Measurements from ENCODE around the gene BHLHE40. TPM values are rescaled to one million over a fixed set of nuclear protein-coding genes. Genes with fewer than 3 reads are reported as not detected.

Gene BHLHE40
- total and polyA plus RNA-seq, 10 of the 15 experiments (the other 5 are each of a cell fraction or from before 2014, with no cell fraction given) = 25.2 to 106 (median 51.4) TPM

DNA sequence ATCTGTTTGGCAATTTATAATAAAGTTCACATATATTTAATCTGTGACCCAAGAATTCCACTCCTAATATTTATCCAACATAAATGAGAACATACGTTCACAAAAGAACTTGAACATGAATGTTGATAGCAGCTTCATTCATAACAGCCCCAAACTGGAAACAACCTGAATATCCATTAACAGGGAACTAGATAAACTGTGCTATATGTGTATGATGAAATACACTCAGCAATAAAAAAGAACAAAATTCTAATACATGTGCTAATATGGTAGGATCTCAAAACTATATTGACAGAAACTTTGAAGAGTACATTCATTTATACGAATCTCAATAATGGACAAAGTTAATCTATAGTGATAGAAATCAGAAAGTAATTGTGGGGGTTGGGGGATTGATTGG is 5.1 kb upstream of the BHLHE40 start:
- Histone ChIP-seq H3K27me3 (replicated peaks in 1 of 2; ENCODE audit: control insufficient read depth in 2 of 2, insufficient read depth in 2 of 2, low read length in 1 of 2) (no peaks in the 10 kb centered on the region), H3K27ac (ENCODE audit: control insufficient read depth, insufficient read depth) (no peak overlapping the region), H3K79me2 (ENCODE audit: control insufficient read depth, insufficient read depth, low read length) (no peaks in the 10 kb centered on the region), H4K20me1 (ENCODE audit: control insufficient read depth, insufficient read depth) (no peaks in the 10 kb centered on the region), H2AFZ (ENCODE audit: control insufficient read depth, low read depth, low read length) (no peak overlapping the region), H3K9me3 (replicated peaks; ENCODE audit: control insufficient read depth, insufficient read depth, low read length) (peaks cover 3% of the 10 kb centered on the region), H3K4me1 (ENCODE audit: control insufficient read depth, insufficient read depth, low read length) (peaks cover 29% of the 10 kb centered on the region), H3K9ac (ENCODE audit: control insufficient read depth, insufficient read depth, low read length) (no peak overlapping the region), H3K4me2 (ENCODE audit: control insufficient read depth, insufficient read depth) (no peak overlapping the region), H3K4me3 (no peak overlapping the region), H3K36me3 (ENCODE audit: control insufficient read depth in 2 of 2, insufficient read depth in 2 of 2, low read length in 1 of 2) (no peaks in the 10 kb centered on the region)
- intact Hi-C loops (cut with micrococcal nuclease; ENCODE audit: unreplicated experiment) (no loop called here), in situ Hi-C loops (cut with MboI) (no loop called here)
- POLR2A ChIA-PET = interaction anchor here (1.0 kb wide), 1 partner anchor 136 kb away, joined by 3 read pairs; no protein-coding TSS in a partner anchor
- 89% methylated on average over 2 of the region's 2 CpGs for WGBS (ENCODE audit: insufficient coverage, insufficient replicate concordance, low lambda C conversion rate, missing lambda C conversion rate)
- no TSS peak for BruUV-seq (replicated peaks)
- SMC1A ChIA-PET (ENCODE audit: uncharacterized antibody, unreplicated experiment) = interaction anchor here (0.8 to 10.0 kb wide), 19 partner anchors 9 to 262 kb away, joined by 3 to 167 read pairs (median 8); no protein-coding TSS in a partner anchor
- ATAC-seq (no peak), DNase-seq (ENCODE audit: low read depth, low spot score) (no peak), FAIRE-seq (no peak)
- RAD21 ChIA-PET (ENCODE audit: unreplicated experiment) = interaction anchor here (1.4 to 16.1 kb wide), 10 partner anchors 46 to 262 kb away, joined by 3 to 325 read pairs (median 9); no protein-coding TSS in a partner anchor
- CTCF ChIA-PET = interaction anchor here (0.8 to 6.0 kb wide), 4 partner anchors 124 to 262 kb away, joined by 3 to 78 read pairs (median 7); no protein-coding TSS in a partner anchor
- TF ChIP-seq BRCA1 (IDR thresholded peaks at IDR 0.05; ENCODE audit: low read depth, low read length) (no peak), ZNF622 (IDR thresholded peaks at IDR 0.05) (no peak), PBX3 (IDR thresholded peaks at IDR 0.05; ENCODE audit: insufficient replicate concordance, low read depth, low read length) (no peak), RCOR1 (conservative IDR thresholded peaks at IDR 0.05; ENCODE audit: low read depth, low read length) (no peak), EGR1 (IDR thresholded peaks at IDR 0.05; ENCODE audit: borderline replicate concordance in 1 of 2, low read depth in 2 of 2, low read length in 2 of 2) (no peak), PAX5 (IDR thresholded peaks at IDR 0.05; ENCODE audit: borderline replicate concordance, low read depth, low read length) (no peak), CBX5 (IDR thresholded peaks at IDR 0.05; ENCODE audit: low read depth) (no peak), IRF5 (IDR thresholded peaks at IDR 0.05; ENCODE audit: borderline replicate concordance) (no peak), IKZF1 (conservative IDR thresholded peaks at IDR 0.05) (no peak)
- TF ChIP-seq, protein P1, sequence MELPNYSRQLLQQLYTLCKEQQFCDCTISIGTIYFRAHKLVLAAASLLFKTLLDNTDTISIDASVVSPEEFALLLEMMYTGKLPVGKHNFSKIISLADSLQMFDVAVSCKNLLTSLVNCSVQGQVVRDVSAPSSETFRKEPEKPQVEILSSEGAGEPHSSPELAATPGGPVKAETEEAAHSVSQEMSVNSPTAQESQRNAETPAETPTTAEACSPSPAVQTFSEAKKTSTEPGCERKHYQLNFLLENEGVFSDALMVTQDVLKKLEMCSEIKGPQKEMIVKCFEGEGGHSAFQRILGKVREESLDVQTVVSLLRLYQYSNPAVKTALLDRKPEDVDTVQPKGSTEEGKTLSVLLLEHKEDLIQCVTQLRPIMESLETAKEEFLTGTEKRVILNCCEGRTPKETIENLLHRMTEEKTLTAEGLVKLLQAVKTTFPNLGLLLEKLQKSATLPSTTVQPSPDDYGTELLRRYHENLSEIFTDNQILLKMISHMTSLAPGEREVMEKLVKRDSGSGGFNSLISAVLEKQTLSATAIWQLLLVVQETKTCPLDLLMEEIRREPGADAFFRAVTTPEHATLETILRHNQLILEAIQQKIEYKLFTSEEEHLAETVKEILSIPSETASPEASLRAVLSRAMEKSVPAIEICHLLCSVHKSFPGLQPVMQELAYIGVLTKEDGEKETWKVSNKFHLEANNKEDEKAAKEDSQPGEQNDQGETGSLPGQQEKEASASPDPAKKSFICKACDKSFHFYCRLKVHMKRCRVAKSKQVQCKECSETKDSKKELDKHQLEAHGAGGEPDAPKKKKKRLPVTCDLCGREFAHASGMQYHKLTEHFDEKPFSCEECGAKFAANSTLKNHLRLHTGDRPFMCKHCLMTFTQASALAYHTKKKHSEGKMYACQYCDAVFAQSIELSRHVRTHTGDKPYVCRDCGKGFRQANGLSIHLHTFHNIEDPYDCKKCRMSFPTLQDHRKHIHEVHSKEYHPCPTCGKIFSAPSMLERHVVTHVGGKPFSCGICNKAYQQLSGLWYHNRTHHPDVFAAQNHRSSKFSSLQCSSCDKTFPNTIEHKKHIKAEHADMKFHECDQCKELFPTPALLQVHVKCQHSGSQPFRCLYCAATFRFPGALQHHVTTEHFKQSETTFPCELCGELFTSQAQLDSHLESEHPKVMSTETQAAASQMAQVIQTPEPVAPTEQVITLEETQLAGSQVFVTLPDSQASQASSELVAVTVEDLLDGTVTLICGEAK (IDR thresholded peaks at IDR 0.05; ENCODE audit: borderline replicate concordance) = no peak
- TF ChIP-seq, protein P2, sequence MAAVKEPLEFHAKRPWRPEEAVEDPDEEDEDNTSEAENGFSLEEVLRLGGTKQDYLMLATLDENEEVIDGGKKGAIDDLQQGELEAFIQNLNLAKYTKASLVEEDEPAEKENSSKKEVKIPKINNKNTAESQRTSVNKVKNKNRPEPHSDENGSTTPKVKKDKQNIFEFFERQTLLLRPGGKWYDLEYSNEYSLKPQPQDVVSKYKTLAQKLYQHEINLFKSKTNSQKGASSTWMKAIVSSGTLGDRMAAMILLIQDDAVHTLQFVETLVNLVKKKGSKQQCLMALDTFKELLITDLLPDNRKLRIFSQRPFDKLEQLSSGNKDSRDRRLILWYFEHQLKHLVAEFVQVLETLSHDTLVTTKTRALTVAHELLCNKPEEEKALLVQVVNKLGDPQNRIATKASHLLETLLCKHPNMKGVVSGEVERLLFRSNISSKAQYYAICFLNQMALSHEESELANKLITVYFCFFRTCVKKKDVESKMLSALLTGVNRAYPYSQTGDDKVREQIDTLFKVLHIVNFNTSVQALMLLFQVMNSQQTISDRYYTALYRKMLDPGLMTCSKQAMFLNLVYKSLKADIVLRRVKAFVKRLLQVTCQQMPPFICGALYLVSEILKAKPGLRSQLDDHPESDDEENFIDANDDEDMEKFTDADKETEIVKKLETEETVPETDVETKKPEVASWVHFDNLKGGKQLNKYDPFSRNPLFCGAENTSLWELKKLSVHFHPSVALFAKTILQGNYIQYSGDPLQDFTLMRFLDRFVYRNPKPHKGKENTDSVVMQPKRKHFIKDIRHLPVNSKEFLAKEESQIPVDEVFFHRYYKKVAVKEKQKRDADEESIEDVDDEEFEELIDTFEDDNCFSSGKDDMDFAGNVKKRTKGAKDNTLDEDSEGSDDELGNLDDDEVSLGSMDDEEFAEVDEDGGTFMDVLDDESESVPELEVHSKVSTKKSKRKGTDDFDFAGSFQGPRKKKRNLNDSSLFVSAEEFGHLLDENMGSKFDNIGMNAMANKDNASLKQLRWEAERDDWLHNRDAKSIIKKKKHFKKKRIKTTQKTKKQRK (IDR thresholded peaks at IDR 0.05; ENCODE audit: low read depth, low read length) = no peak
- TF ChIP-seq, protein P3, sequence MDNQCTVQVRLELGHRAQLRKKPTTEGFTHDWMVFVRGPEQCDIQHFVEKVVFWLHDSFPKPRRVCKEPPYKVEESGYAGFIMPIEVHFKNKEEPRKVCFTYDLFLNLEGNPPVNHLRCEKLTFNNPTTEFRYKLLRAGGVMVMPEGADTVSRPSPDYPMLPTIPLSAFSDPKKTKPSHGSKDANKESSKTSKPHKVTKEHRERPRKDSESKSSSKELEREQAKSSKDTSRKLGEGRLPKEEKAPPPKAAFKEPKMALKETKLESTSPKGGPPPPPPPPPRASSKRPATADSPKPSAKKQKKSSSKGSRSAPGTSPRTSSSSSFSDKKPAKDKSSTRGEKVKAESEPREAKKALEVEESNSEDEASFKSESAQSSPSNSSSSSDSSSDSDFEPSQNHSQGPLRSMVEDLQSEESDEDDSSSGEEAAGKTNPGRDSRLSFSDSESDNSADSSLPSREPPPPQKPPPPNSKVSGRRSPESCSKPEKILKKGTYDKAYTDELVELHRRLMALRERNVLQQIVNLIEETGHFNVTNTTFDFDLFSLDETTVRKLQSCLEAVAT (IDR thresholded peaks at IDR 0.05) = no peak

Data from GM12878 (cell line).